Liver (tissue), 3 donors: Measurements from ENCODE around the gene SUMF2.
A peak's percentile ranks its signal among the peaks of the same experiment; 100 is the strongest.

Experiments used
- ATF3 ChIP-seq: IDR thresholded peaks from 2 replicates; pipeline ENCODE4 v1.6.1; 2016; ENCODE audit warnings: antibody characterized with exemption
- CTCF ChIP-seq: fragments of 150-350 bp; IDR thresholded peaks from 2 replicates; pipeline ENCODE4 v1.5.1; 2017; ENCODE audit warnings: improper control_type of control experiment, low read depth, low read length; ENCODE audit not compliant: missing input control
- FOXA1 ChIP-seq: IDR thresholded peaks from 2 replicates; pipeline ENCODE4 v1.6.1; 2016; ENCODE audit warnings: antibody characterized with exemption
- FOXA2 ChIP-seq: IDR thresholded peaks from 2 replicates; pipeline ENCODE4 v1.6.1; 2016; ENCODE audit warnings: antibody characterized with exemption
- GABPA ChIP-seq, 2 donors: IDR thresholded peaks in 1 of 2; conservative IDR thresholded peaks in 1 of 2; 2 replicates each; pipeline ENCODE4 v1.6.1; 2016; ENCODE audit warnings: antibody characterized with exemption in 2 of 2, mild to moderate bottlenecking in 1 of 2, moderate library complexity in 1 of 2
- HNF4A ChIP-seq, 2 donors: conservative IDR thresholded peaks; 2 replicates each; pipeline ENCODE4 v1.6.1; 2016; ENCODE audit warnings: antibody characterized with exemption in 2 of 2, mild to moderate bottlenecking in 2 of 2
- HNF4G ChIP-seq: IDR thresholded peaks from 2 replicates; pipeline ENCODE4 v1.6.1; 2016; ENCODE audit warnings: antibody characterized with exemption
- RAD21 ChIP-seq, 2 donors: IDR thresholded peaks; 2 replicates each; pipeline ENCODE4 v1.6.1; 2016; ENCODE audit warnings: antibody characterized with exemption in 2 of 2, mild to moderate bottlenecking in 2 of 2
- REST ChIP-seq: IDR thresholded peaks from 2 replicates; pipeline ENCODE4 v1.6.1; 2016; ENCODE audit warnings: antibody characterized with exemption, mild to moderate bottlenecking
- RXRA ChIP-seq, 2 donors: IDR thresholded peaks; 2 replicates each; pipeline ENCODE4 v1.6.1; 2017 to 2018; ENCODE audit warnings: antibody characterized with exemption in 2 of 2, mild to moderate bottlenecking in 1 of 2
- SP1 ChIP-seq: IDR thresholded peaks from 2 replicates; pipeline ENCODE4 v1.6.1; 2018; ENCODE audit warnings: antibody characterized with exemption, mild to moderate bottlenecking
- TAF1 ChIP-seq: conservative IDR thresholded peaks from 2 replicates; pipeline ENCODE4 v1.6.1; 2016; ENCODE audit warnings: antibody characterized with exemption, mild to moderate bottlenecking
- YY1 ChIP-seq: IDR thresholded peaks from 2 replicates; pipeline ENCODE4 v1.6.1; 2016; ENCODE audit warnings: antibody characterized with exemption, mild to moderate bottlenecking
- ZBTB33 ChIP-seq: IDR thresholded peaks from 2 replicates; pipeline ENCODE4 v1.6.1; 2016; ENCODE audit warnings: antibody characterized with exemption
- donor health status: healthy.
- donor health status: healthy.

- TF ChIP-seq CTCF (no peak), RXRA (IDR thresholded peaks at IDR 0.05) (peak in 1 of 2 donors; percentile 22), GABPA (IDR thresholded peaks at IDR 0.05 in 1 of 2, conservative IDR thresholded peaks at IDR 0.05 in 1 of 2) (no peak), RAD21 (IDR thresholded peaks at IDR 0.05) (no peak), REST (no peak), ZBTB33 (no peak), FOXA2 (no peak), HNF4G (peak; percentile 74), YY1 (peak; percentile 35), SP1 (peak; percentile 76), FOXA1 (no peak), TAF1 (no peak), HNF4A (conservative IDR thresholded peaks at IDR 0.05) (peak; percentile 81 to 91), ATF3 (no peak)
These were observed 35.0 kb upstream of the SUMF2 start for GRCh38 chr7:56028942-56029630.
